GM12878 (cell line): ENCODE measurements around the gene PLB1.

Experiments
- POLR2A ChIP-seq: IDR thresholded peaks from 2 replicates; pipeline ENCODE4 v1.6.1; 2011; ENCODE audit warnings: low read depth, mild to moderate bottlenecking, low read length
- RAD21 ChIP-seq: IDR thresholded peaks from 2 replicates; pipeline ENCODE4 v1.6.1; 2011; ENCODE audit warnings: mild to moderate bottlenecking, low read depth, low read length, moderate library complexity; ENCODE audit not compliant: insufficient read depth
- RAD51 ChIP-seq: fragments of 450-650 bp; IDR thresholded peaks from 2 replicates; pipeline ENCODE4 v1.6.1; 2016; ENCODE audit warnings: moderate library complexity, mild to moderate bottlenecking, inconsistent platforms

DNA sequence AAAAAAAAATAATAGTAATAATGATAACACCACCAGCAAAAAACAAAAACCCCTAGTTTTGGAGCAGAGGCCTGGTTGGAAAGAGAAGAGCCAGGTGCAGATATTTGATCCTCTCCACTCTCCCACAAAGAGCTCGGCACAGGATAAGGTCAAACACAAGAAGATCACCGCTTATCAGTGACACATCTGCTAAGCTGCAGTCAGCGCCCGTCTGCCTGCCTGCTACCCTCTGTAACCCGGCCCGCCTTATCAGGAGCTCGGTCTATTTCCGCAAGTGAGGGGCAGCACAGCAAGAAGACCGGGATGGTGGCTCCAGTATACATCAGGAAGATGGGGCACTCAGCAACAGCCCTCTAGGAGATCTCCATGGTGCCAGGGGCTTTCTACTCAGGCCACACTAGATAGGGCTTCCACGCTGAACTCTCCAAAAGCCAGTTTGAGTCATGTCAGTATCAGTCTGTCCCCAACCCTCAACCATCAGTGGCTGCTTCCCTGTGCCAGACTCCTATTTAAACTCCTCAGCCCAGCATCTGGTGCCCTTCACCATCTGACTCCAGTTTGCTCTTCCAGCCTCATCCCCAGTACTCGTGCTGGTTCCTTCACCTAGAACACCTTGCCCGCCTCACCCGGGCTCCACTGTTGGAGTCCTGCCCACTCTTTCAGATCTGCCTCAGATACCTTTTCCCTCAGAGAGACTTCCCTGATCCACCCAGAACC, 188.4 kb downstream of the PLB1 start:
- TF ChIP-seq RAD51 (no peak), POLR2A (no peak), RAD21 (no peak)
